K562 (cell line): ENCODE data around the gene SPATA21. TPM values are rescaled to one million over a fixed set of nuclear protein-coding genes. Genes with fewer than 3 reads are reported as not detected.

Source experiments
- ATAC-seq: fragments of 200-7000 bp; cut with Tn5 transposase; 3 replicates; pipeline ENCODE4 v1.9.1; 2020; ENCODE audit warnings: moderate library complexity
- BruUV-seq: library from RNA; stranded (reverse); fragments of 400-500 nt; replicated peaks from 2 replicates; lab custom pipeline; 2021; lab: Mats Ljungman, UMichigan
- CTCF ChIA-PET: fragments of 300-600 bp; formaldehyde crosslinking; extraction: SDS; loops from one replicate; lab custom pipeline; 2021; ENCODE audit warnings: low intra/inter-chr PET ratio; lab: Yijun Ruan, JAX
- POLR2A ChIA-PET: fragments of 300-600, 350-650 bp; sonication (Branson Sonifier 250); formaldehyde crosslinking; extraction: SDS; loops from one replicate; lab custom pipeline; 2021; ENCODE audit warnings: antibody characterized with exemption, inconsistent platforms; lab: Yijun Ruan, JAX
- DNase-seq, 4 experiments: peaks; one replicate each; pipeline versions ENCODE4 v3.0.0 to v3.0.0-alpha.2; 2011 to 2018; ENCODE audit warnings: low spot score in 3 of 4, mixed read lengths in 3 of 4; ENCODE audit errors: extremely low read depth in 1 of 4
- FAIRE-seq: peaks from 2 replicates; lab custom pipeline; 2011; peaks lifted over from hg19 to GRCh38; lab: Jason Lieb, UNC
- H2AFZ ChIP-seq: 2 replicates; pipeline ENCODE4 v1.6.0; 2011; ENCODE audit warnings: low read depth, low read length, control low read depth, inconsistent platforms
- H3K27ac ChIP-seq: fragments of 200-600 bp; 3 replicates; pipeline ENCODE4 v1.8.0; 2011; ENCODE audit warnings: low read depth, mild to moderate bottlenecking, control low read depth, inconsistent platforms, low read length, moderate library complexity, mixed read lengths; ENCODE audit errors: extremely low read depth
- H3K27me3 ChIP-seq, 2 experiments: fragments of 300-600 bp in 1 of 2; 2 replicates in 1 of 2; 3 replicates in 1 of 2; pipeline versions ENCODE4 v1.6.0 to v1.8.0; 2011; ENCODE audit warnings: inconsistent platforms in 2 of 2, low read length in 2 of 2, mild to moderate bottlenecking in 1 of 2, mixed read lengths in 1 of 2, moderate library complexity in 1 of 2; ENCODE audit not compliant: control insufficient read depth in 2 of 2, insufficient read depth in 2 of 2
- H3K36me3 ChIP-seq: fragments of 300-600 bp; 3 replicates; pipeline ENCODE4 v1.8.0; 2011; ENCODE audit warnings: mild to moderate bottlenecking, low read length, inconsistent platforms; ENCODE audit not compliant: control insufficient read depth, insufficient read depth
- H3K4me1 ChIP-seq, 2 experiments: fragments of 200-600 bp in 1 of 2; replicated peaks in 1 of 2; 2 replicates in 1 of 2; 3 replicates in 1 of 2; pipeline versions ENCODE4 v1.5.1 to v1.8.0; 2011; ENCODE audit warnings: inconsistent platforms in 2 of 2, low read length in 2 of 2, mild to moderate bottlenecking in 1 of 2, mixed read lengths in 1 of 2, moderate library complexity in 1 of 2; ENCODE audit not compliant: control insufficient read depth in 2 of 2, insufficient read depth in 2 of 2
- H3K4me2 ChIP-seq: 2 replicates; pipeline ENCODE4 v1.6.1; 2011; ENCODE audit warnings: low read length, control low read depth, inconsistent platforms, mixed read lengths; ENCODE audit not compliant: insufficient read depth
- H3K4me3 ChIP-seq: fragments of 200-600 bp; sonication (generic), shearing (Covaris generic); 2 replicates; pipeline ENCODE4 v1.5.1; 2016; ENCODE audit warnings: control low read depth, inconsistent platforms
- H3K79me2 ChIP-seq: fragments of 200-600 bp; 3 replicates; pipeline ENCODE4 v1.8.0; 2011; ENCODE audit warnings: low read length, inconsistent platforms; ENCODE audit not compliant: control insufficient read depth, insufficient read depth
- H3K9ac ChIP-seq, 2 experiments: 2 replicates each; pipeline versions ENCODE4 v1.6.0 to v1.6.1; 2011; ENCODE audit warnings: low read depth in 2 of 2, low read length in 2 of 2, control low read depth in 1 of 2, inconsistent platforms in 1 of 2, mild to moderate bottlenecking in 1 of 2, mixed read lengths in 1 of 2; ENCODE audit not compliant: insufficient read depth in 1 of 2
- H3K9me1 ChIP-seq: one replicate; pipeline ENCODE4 v1.6.0; 2011; ENCODE audit warnings: inconsistent platforms, mild to moderate bottlenecking, low read length, moderate library complexity; ENCODE audit not compliant: control insufficient read depth, insufficient read depth
- H3K9me3 ChIP-seq: replicated peaks from 2 replicates; pipeline ENCODE4 v1.5.1; 2011; ENCODE audit warnings: low read depth, low read length, inconsistent platforms; ENCODE audit not compliant: control insufficient read depth, insufficient read depth
- H4K20me1 ChIP-seq: replicated peaks from 2 replicates; pipeline ENCODE4 v1.6.1; 2011; ENCODE audit warnings: low read length, inconsistent platforms, mixed read lengths; ENCODE audit not compliant: control insufficient read depth, insufficient read depth
- E2F5 ChIP-seq: sonication (generic); formaldehyde crosslinking; IDR thresholded peaks from 2 replicates; pipeline ENCODE4 v1.8.0; 2022; ENCODE audit warnings: mild to moderate bottlenecking, missing genetic modification reagents
- ELF4 ChIP-seq: fragments of 450-650 bp; formaldehyde crosslinking; IDR thresholded peaks from 2 replicates; pipeline ENCODE4 v1.4.0; 2022; ENCODE audit warnings: missing genetic modification characterization
- GTF2B ChIP-seq: IDR thresholded peaks from 2 replicates; pipeline ENCODE4 v1.6.1; 2011; ENCODE audit not compliant: insufficient read length; ENCODE audit errors: extremely low read depth
- HDAC8 ChIP-seq: fragments of 450-650 bp; IDR thresholded peaks from 2 replicates; pipeline ENCODE4 v1.6.1; 2016; ENCODE audit warnings: mild to moderate bottlenecking, missing genetic modification characterization, moderate library complexity, missing compliant biosample characterization
- HINFP ChIP-seq: fragments of 450-650 bp; conservative IDR thresholded peaks from 2 replicates; pipeline ENCODE4 v1.6.1; 2016; ENCODE audit warnings: missing genetic modification characterization, low read depth, mild to moderate bottlenecking, control low read depth, missing compliant biosample characterization
- JUN ChIP-seq, 2 experiments: sonication (generic) in 1 of 2; formaldehyde crosslinking in 1 of 2; IDR thresholded peaks; 2 replicates each; pipeline versions ENCODE4 v1.6.1 to v1.8.0; 2012 to 2022; ENCODE audit warnings: borderline replicate concordance in 2 of 2, mild to moderate bottlenecking in 2 of 2, improper control_type of control experiment in 1 of 2, low read depth in 1 of 2, low read length in 1 of 2, missing genetic modification reagents in 1 of 2
- MAFG ChIP-seq: fragments of 450-650 bp; conservative IDR thresholded peaks from 2 replicates; pipeline ENCODE4 v1.6.1; 2016; ENCODE audit warnings: missing genetic modification characterization, missing compliant biosample characterization
- MEIS2 ChIP-seq: fragments of 450-650 bp; IDR thresholded peaks from 2 replicates; pipeline ENCODE4 v1.6.1; 2014; ENCODE audit warnings: mild to moderate bottlenecking; ENCODE audit not compliant: partially characterized antibody
- SMAD1 ChIP-seq: fragments of 150-350 bp; IDR thresholded peaks from 2 replicates; pipeline ENCODE4 v1.6.1; 2014; ENCODE audit warnings: low read length, low read depth; ENCODE audit not compliant: partially characterized antibody
- SNAPC5 ChIP-seq: fragments of 250-450 bp; sonication (Bioruptor Pico); IDR thresholded peaks from 2 replicates; pipeline ENCODE4 v1.8.0; 2021; ENCODE audit warnings: moderate library complexity, mild to moderate bottlenecking, inconsistent platforms
- ZKSCAN8 ChIP-seq: fragments of 200-800 bp; sonication (Bioruptor generic); IDR thresholded peaks from 2 replicates; pipeline ENCODE4 v1.6.1; 2016; ENCODE audit warnings: missing genetic modification characterization, missing compliant biosample characterization
- ZNF347 ChIP-seq: fragments of 450-650 bp; formaldehyde crosslinking; IDR thresholded peaks from 2 replicates; pipeline ENCODE4 v1.4.0; 2020; ENCODE audit warnings: low read depth, mild to moderate bottlenecking, moderate library complexity
- ZNF512 ChIP-seq: IDR thresholded peaks from 2 replicates; pipeline ENCODE4 v1.6.1; 2016; ENCODE audit warnings: missing genetic modification characterization, missing compliant biosample characterization
- WGBS: fragments of 100-300 bp; shearing (Covaris generic); methylation state at CpG from one replicate; pipeline ENCODE4 v1.1.6; 2016; ENCODE audit warnings: low coverage, mixed read lengths; ENCODE audit not compliant: insufficient coverage; ENCODE audit errors: missing lambda C conversion rate; 5-methylcytosine and 5-hydroxymethylcytosine counted together
- in situ Hi-C: fragments of 300-500 bp; cut with MboI; formaldehyde crosslinking; loops from 4 replicates; pipeline ENCODE4 v1.15.0; 2018; ENCODE audit warnings: inconsistent platforms, mixed read lengths
- intact Hi-C: fragments of 100-400 bp; cut with micrococcal nuclease; formaldehyde crosslinking; loops from 2 replicates; pipeline ENCODE4 v1.14.2; 2022
- polyA plus RNA-seq, 8 experiments: library from polyadenylated mRNA; depleted of rRNA in 4 of 8; stranded (reverse) in 5 of 8; unstranded in 3 of 8; fragments of >200 nt; fragmentation: Nextera tagmentation in 2 of 8; fragmentation: Illumina TruSeq in 1 of 8; extraction: Ambion mirVana in 2 of 8; extraction: Trizol in 1 of 8; gene quantifications; 2 replicates each; pipeline versions ENCODE4 v1.2.1 to v1.2.3, GENCODE V29; 2011 to 2014; ENCODE audit warnings: inconsistent platforms in 1 of 8, missing spikeins in 1 of 8
- total RNA-seq, 7 experiments: library from RNA; depleted of rRNA in 6 of 7; stranded (reverse); fragments of >200 nt in 6 of 7; fragmentation: Illumina TruSeq in 2 of 7; extraction: Trizol in 2 of 7; gene quantifications; 2 replicates each; pipeline versions ENCODE4 v1.2.1 to v1.2.3, GENCODE V29; 2011 to 2021; ENCODE audit warnings: low replicate concordance in 1 of 7

Gene SPATA21
- total and polyA plus RNA-seq, 9 of the 15 experiments (the other 6 are each of a cell fraction or from before 2014, with no cell fraction given), result 0.10 to 0.36 (median 0.13) TPM; not detected in 3

- Histone ChIP-seq H3K9me3 (no peaks in the 10 kb centered on the region), H3K4me3 (no peak overlapping the region), H3K79me2 (peaks cover 77% of the 10 kb centered on the region), H3K9ac (peak overlapping the region in 1 of 2 experiments; percentile 15; a peak in 1 of 4 replicates), H3K4me2 (peak overlapping the region; percentile 21), H3K27ac (peak overlapping the region; percentile 8; the same call in 2 of the 3 replicates), H4K20me1 (peaks cover 4% of the 10 kb centered on the region; the same call in 1 of the 2 replicates), H2AFZ (no peak overlapping the region), H3K27me3 (no peaks in the 10 kb centered on the region), H3K9me1 (no peaks in the 10 kb centered on the region), H3K36me3 (peaks cover 15% of the 10 kb centered on the region; the same call in 2 of the 3 replicates), H3K4me1 (peaks cover 19 to 25% of the 10 kb centered on the region in 2 experiments)
- ChIA-PET CTCF (no interaction called here), POLR2A (interaction anchor here (0.6 to 1.3 kb wide), 4 partner anchors 12 to 133 kb away, joined by 3 read pairs; no protein-coding TSS in a partner anchor)
- in situ Hi-C loops (no loop called here), intact Hi-C loops (loop anchor here (5.0 kb wide), 2 partner anchors 83 to 103 kb away; no protein-coding TSS in a partner anchor)
- BruUV-seq, result no TSS peak
- DNase-seq (peak in 1 of 4 experiments; percentile 4), ATAC-seq (no peak), FAIRE-seq (no peak)
- WGBS, result 44% methylated on average over 2 of the region's 2 CpGs
- TF ChIP-seq JUN (IDR thresholded peaks at IDR 0.05; ENCODE audit: borderline replicate concordance, low read depth, low read length) (peak; percentile 90), JUN (CRISPR knock-in tag; IDR thresholded peaks at IDR 0.05; ENCODE audit: borderline replicate concordance) (no peak), GTF2B (no peak), ZNF512 (tag) (no peak), MEIS2 (peak; percentile 53), HDAC8 (tag) (peak; percentile 28; the same call in 1 of the 2 replicates), E2F5 (CRISPR knock-in tag) (no peak), ZNF347 (CRISPR knock-in tag) (no peak), ZKSCAN8 (CRISPR knock-in tag) (no peak), SNAPC5 (CRISPR knock-in tag) (no peak), SMAD1 (no peak), ELF4 (CRISPR knock-in tag) (no peak), HINFP (tag) (no peak), MAFG (tag) (peak; percentile 47)
Measured at GRCh38 chr1:16349847-16350406, 87.3 kb downstream of the SPATA21 start.
